ENCODE measurements around the gene GGPS1. TPM values are rescaled to one million over a fixed set of nuclear protein-coding genes. Genes with fewer than 3 reads are reported as not detected.

GGPS1 gene
- total RNA-seq, 1 donor from 2014 or later: 39.1 TPM

DNA sequence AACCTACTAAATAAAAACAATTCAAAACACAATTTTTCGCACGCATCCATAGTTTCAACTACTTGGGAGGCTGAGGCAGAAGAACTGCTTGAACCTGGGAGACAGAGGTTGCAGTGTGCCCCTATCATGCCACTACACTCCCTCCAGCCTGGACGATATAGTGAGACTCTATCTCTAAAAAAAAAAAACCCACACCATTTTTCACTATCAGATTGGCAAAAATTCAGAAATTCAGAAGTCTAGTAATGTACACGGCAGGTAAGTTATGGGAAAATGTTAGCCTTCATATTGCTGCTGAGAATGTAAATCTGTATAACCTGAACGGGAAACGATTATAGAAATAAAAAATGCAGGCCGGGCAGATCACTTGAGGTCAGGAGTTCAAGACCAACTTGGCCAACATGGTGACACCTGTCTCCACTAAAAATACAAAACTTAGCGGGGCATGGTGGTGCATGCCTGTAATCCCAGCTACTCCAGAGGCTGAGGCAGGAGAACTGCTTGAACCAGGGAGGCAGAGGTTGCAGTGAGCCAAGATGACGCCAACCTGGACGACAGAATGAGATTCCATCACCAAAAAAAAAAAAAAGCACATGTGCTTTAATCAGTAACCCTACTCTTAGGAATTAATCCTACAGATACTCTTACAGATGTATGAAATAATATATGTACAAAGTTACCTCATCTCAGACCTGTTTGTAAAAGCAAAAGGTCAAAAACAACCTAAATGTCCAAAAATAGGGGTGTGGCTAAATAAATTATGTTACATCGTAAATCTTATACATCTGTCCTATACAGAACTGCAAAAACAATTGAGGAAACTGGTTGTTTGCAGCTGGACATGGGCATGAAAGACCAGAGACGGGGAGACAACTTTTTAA is 38.3 kb upstream of the GGPS1 start:
- Histone ChIP-seq H3K4me3 (ENCODE audit: insufficient read depth, low read depth, low read length) (no peak overlapping the region), H3K4me2 (ENCODE audit: low read length) (no peak overlapping the region), H3K27ac (ENCODE audit: low read depth, low read length) (no peak overlapping the region), H3K9ac (ENCODE audit: low read length) (no peak overlapping the region), H3K36me3 (ENCODE audit: insufficient read depth, low read length) (no peaks in the 10 kb centered on the region), H3K4me1 (ENCODE audit: insufficient read depth, low read length) (no peaks in the 10 kb centered on the region), H3K27me3 (ENCODE audit: insufficient read depth, low read length) (no peaks in the 10 kb centered on the region), H4K20me1 (ENCODE audit: insufficient read depth, low read length) (peaks cover 89% of the 10 kb centered on the region), H2AFZ (ENCODE audit: low read depth, low read length) (no peak overlapping the region), H3K79me2 (ENCODE audit: insufficient read depth, low read length) (peaks cover 97% of the 10 kb centered on the region), H3K9me3 (ENCODE audit: insufficient read depth, low read depth, low read length) (no peaks in the 10 kb centered on the region)
- TF ChIP-seq EZH2 (IDR thresholded peaks at IDR 0.05; ENCODE audit: insufficient read depth, low read length): no peak
- TF ChIP-seq, protein P1, sequence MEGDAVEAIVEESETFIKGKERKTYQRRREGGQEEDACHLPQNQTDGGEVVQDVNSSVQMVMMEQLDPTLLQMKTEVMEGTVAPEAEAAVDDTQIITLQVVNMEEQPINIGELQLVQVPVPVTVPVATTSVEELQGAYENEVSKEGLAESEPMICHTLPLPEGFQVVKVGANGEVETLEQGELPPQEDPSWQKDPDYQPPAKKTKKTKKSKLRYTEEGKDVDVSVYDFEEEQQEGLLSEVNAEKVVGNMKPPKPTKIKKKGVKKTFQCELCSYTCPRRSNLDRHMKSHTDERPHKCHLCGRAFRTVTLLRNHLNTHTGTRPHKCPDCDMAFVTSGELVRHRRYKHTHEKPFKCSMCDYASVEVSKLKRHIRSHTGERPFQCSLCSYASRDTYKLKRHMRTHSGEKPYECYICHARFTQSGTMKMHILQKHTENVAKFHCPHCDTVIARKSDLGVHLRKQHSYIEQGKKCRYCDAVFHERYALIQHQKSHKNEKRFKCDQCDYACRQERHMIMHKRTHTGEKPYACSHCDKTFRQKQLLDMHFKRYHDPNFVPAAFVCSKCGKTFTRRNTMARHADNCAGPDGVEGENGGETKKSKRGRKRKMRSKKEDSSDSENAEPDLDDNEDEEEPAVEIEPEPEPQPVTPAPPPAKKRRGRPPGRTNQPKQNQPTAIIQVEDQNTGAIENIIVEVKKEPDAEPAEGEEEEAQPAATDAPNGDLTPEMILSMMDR (IDR thresholded peaks at IDR 0.05; ENCODE audit: insufficient read depth, low read depth, low read length): no peak
- Mint-ChIP-seq H3K9me3 (ENCODE audit: unreplicated experiment) (no peaks in the 10 kb centered on the region), H3K27ac (ENCODE audit: unreplicated experiment) (no peak overlapping the region), H3K4me3 (ENCODE audit: unreplicated experiment) (peak overlapping the region; percentile 8), H3K27me3 (ENCODE audit: low read depth, unreplicated experiment) (no peaks in the 10 kb centered on the region), H3K4me1 (ENCODE audit: low read depth, unreplicated experiment) (peaks cover 28% of the 10 kb centered on the region), H3K36me3 (ENCODE audit: low read depth, unreplicated experiment) (no peaks in the 10 kb centered on the region)
- FAIRE-seq (no peak), DNase-seq (ENCODE audit: low read depth) (no peak)

DNA sequence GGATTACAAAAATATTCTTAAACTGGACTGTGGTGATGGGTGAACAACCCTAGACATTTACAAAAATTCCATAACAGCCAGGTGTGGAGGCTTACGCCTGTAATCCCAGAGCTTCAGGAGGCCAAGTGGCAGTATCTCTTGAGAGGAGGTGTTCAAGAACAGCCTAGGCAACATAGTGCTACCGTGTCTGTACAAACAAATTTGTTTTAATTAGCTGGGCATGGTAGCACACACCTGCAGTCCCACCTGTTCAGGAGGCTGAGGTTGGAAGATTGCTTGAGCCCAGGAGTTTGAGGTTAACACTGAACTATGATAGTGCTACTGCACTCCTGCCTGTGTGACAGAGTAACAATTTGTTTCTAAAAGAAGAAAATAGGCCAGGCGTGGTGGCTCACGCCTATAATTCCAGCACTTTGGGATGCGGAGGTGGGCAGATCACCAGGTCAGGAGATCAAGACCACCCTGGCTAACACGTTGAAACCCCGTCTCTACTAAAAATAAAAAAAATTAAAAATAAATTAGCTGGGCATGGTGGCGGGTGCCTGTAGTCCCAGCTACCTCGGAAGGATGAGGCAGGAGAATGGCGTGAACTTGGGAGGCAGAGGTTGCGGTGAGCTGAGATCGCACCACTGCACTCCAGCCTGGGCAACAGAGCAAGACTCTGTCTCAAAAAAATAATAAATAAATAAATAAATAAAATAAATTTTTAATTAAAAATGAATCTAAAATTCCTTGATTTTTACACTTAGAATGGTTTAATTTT is 37.4 kb upstream of the GGPS1 start:
- peaks cover 97% of the 10 kb centered on the region for H3K79me2 ChIP-seq (ENCODE audit: insufficient read depth, low read length)

More for the DNA sequence above, 37.4 kb upstream of the GGPS1 start:
- Mint-ChIP-seq H3K9me3 (ENCODE audit: unreplicated experiment) (peaks cover 3% of the 10 kb centered on the region), H3K4me3 (ENCODE audit: unreplicated experiment) (no peak overlapping the region), H3K27ac (ENCODE audit: unreplicated experiment) (no peak overlapping the region), H3K36me3 (ENCODE audit: low read depth, unreplicated experiment) (no peaks in the 10 kb centered on the region), H3K27me3 (ENCODE audit: low read depth, unreplicated experiment) (no peaks in the 10 kb centered on the region), H3K4me1 (ENCODE audit: low read depth, unreplicated experiment) (peaks cover 24% of the 10 kb centered on the region)
- Histone ChIP-seq H3K27me3 (ENCODE audit: insufficient read depth, low read length) (no peaks in the 10 kb centered on the region), H4K20me1 (ENCODE audit: insufficient read depth, low read length) (peaks cover 91% of the 10 kb centered on the region), H3K4me1 (ENCODE audit: insufficient read depth, low read length) (no peaks in the 10 kb centered on the region), H3K27ac (ENCODE audit: low read depth, low read length) (no peak overlapping the region), H3K4me3 (ENCODE audit: insufficient read depth, low read depth, low read length) (no peak overlapping the region), H3K4me2 (ENCODE audit: low read length) (no peak overlapping the region), H3K9me3 (ENCODE audit: insufficient read depth, low read depth, low read length) (no peaks in the 10 kb centered on the region), H3K36me3 (ENCODE audit: insufficient read depth, low read length) (no peaks in the 10 kb centered on the region), H2AFZ (ENCODE audit: low read depth, low read length) (no peak overlapping the region), H3K9ac (ENCODE audit: low read length) (no peak overlapping the region)
- DNase-seq (ENCODE audit: low read depth) (no peak), FAIRE-seq (no peak)
- TF ChIP-seq EZH2 (IDR thresholded peaks at IDR 0.05; ENCODE audit: insufficient read depth, low read length): no peak
- TF ChIP-seq, protein P1 (IDR thresholded peaks at IDR 0.05; ENCODE audit: insufficient read depth, low read depth, low read length): no peak

All from astrocyte (in vitro differentiated cells and primary cell).